K562 (cell line): ENCODE data around the gene FOXL2NB. TPM values are rescaled to one million over a fixed set of nuclear protein-coding genes. Genes with fewer than 3 reads are reported as not detected.

Source experiments
- CHD7 ChIP-seq: fragments of 200-600 bp; sonication (generic); IDR thresholded peaks from one replicate; pipeline ENCODE4 v1.6.1; 2012; ENCODE audit warnings: mild to moderate bottlenecking, low read depth, low read length, inconsistent platforms
- polyA plus RNA-seq, 8 experiments: library from polyadenylated mRNA; depleted of rRNA in 4 of 8; stranded (reverse) in 5 of 8; unstranded in 3 of 8; fragments of >200 nt; fragmentation: Nextera tagmentation in 2 of 8; fragmentation: Illumina TruSeq in 1 of 8; extraction: Ambion mirVana in 2 of 8; extraction: Trizol in 1 of 8; gene quantifications; 2 replicates each; pipeline versions ENCODE4 v1.2.1 to v1.2.3, GENCODE V29; 2011 to 2014; ENCODE audit warnings: inconsistent platforms in 1 of 8, missing spikeins in 1 of 8
- total RNA-seq, 7 experiments: library from RNA; depleted of rRNA in 6 of 7; stranded (reverse); fragments of >200 nt in 6 of 7; fragmentation: Illumina TruSeq in 2 of 7; extraction: Trizol in 2 of 7; gene quantifications; 2 replicates each; pipeline versions ENCODE4 v1.2.1 to v1.2.3, GENCODE V29; 2011 to 2021; ENCODE audit warnings: low replicate concordance in 1 of 7

The FOXL2NB gene
- total and polyA plus RNA-seq, 9 of the 15 experiments (the other 6 are each of a cell fraction or from before 2014, with no cell fraction given): 0.71 to 17.4 (median 9.0) TPM

DNA sequence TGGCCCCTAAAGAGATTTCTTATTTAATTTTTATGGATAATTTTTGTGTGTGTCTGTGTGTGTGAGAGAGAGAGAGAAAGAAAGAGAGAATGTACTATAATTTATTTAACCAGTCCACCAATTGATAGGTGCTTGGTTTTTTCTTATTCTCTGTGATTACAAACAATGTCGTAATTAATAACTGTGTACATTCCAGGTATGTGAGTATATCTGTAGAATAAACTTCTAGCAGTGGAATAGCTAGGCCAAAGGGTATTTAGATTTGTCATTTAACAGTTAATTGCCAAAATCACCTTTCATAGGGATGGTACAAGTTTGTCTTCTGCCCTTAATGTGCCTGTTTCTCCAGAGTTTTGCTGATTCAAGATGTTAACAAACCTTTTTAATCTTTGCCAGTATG, 35.4 kb upstream of the FOXL2NB start (continued):
- TF ChIP-seq CHD7: no peak
